Gastroesophageal sphincter (tissue), 4 donors: ENCODE data around the gene C7orf25. TPM values are rescaled to one million over a fixed set of nuclear protein-coding genes. Genes with fewer than 3 reads are reported as not detected.

Source experiments
- ATAC-seq: fragments of 150-250 bp; one replicate; pipeline ENCODE4 v1.9.1; 2016; ENCODE audit warnings: mild to moderate bottlenecking, moderate library complexity
- H3K27ac ChIP-seq, 4 donors: fragments of 200-600 bp; sonication (generic) in 3 of 4; 1 replicate in 3 of 4; 2 replicates in 1 of 4; pipeline ENCODE4 v1.5.1; 2016 to 2019
- H3K27me3 ChIP-seq: fragments of 200-600 bp; sonication (generic); one replicate; pipeline ENCODE4 v1.5.1; 2019
- H3K36me3 ChIP-seq, 2 donors: fragments of 200-600 bp; sonication (generic); one replicate each; pipeline ENCODE4 v1.5.1; 2019; ENCODE audit warnings: control low read depth in 1 of 2
- H3K4me1 ChIP-seq, 3 donors: fragments of 200-600 bp; sonication (generic); 1 replicate in 2 of 3; 2 replicates in 1 of 3; pipeline ENCODE4 v1.5.1; 2016 to 2019; ENCODE audit warnings: control low read depth in 2 of 3
- H3K4me3 ChIP-seq, 2 donors: fragments of 200-600 bp; sonication (generic); one replicate each; pipeline ENCODE4 v1.5.1; 2019; ENCODE audit warnings: mild to moderate bottlenecking in 1 of 2, moderate library complexity in 1 of 2
- H3K9me3 ChIP-seq, 3 donors: fragments of 200-600 bp; sonication (generic); one replicate each; pipeline ENCODE4 v1.5.1; 2017 to 2019; ENCODE audit warnings: control low read depth in 2 of 3
- CTCF ChIP-seq, 4 experiments: fragments of 200-600 bp in 2 of 4; fragments of 450-650 bp in 2 of 4; sonication (generic) in 1 of 4; IDR thresholded peaks; one replicate each; pipeline ENCODE4 v1.5.1; 2017 to 2019; ENCODE audit warnings: antibody characterized with exemption in 4 of 4, mild to moderate bottlenecking in 2 of 4, moderate library complexity in 2 of 4
- EP300 ChIP-seq: sonication (generic); formaldehyde crosslinking; IDR thresholded peaks from one replicate; pipeline ENCODE4 v1.6.1; 2017; ENCODE audit warnings: antibody characterized with exemption, mild to moderate bottlenecking
- POLR2A ChIP-seq, 2 donors: fragments of 450-650 bp; IDR thresholded peaks; one replicate each; pipeline ENCODE4 v1.6.1; 2017; ENCODE audit warnings: antibody characterized with exemption in 2 of 2, mild to moderate bottlenecking in 2 of 2, moderate library complexity in 1 of 2
- POLR2AphosphoS5 ChIP-seq: sonication (generic); formaldehyde crosslinking; IDR thresholded peaks from one replicate; pipeline ENCODE4 v1.6.1; 2017; ENCODE audit warnings: antibody characterized with exemption
- WGBS, 2 donors: methylation state at CpG; one replicate each; pipeline ENCODE4 v1.1.5; 2018; ENCODE audit warnings: low coverage in 1 of 2; 5-methylcytosine and 5-hydroxymethylcytosine counted together
- total RNA-seq, 4 donors: library from RNA; depleted of rRNA; stranded (reverse); fragments of >200 nt; gene quantifications; one replicate each; pipeline ENCODE4 v1.1.0, GENCODE V29; 2016

The C7orf25 gene
- total RNA-seq, 4 donors from 2014 or later: 10.5 to 15.4 (median 12.5) TPM

- Histone ChIP-seq H3K27me3 (no peaks in the 10 kb centered on the region), H3K27ac (no peak overlapping the region), H3K9me3 (no peaks in the 10 kb centered on the region), H3K36me3 (peaks cover 5 to 30% of the 10 kb centered on the region in 2 donors), H3K4me3 (peak overlapping the region; percentile 80 to 90), H3K4me1 (peaks cover 8 to 67% (median 18%) of the 10 kb centered on the region in 3 donors)
- ATAC-seq: no peak
- WGBS, 2 donors: 1 to 2% methylated on average over 5 of the region's 5 CpGs
- TF ChIP-seq POLR2AphosphoS5 (peak; percentile 17), POLR2A (IDR thresholded peaks at IDR 0.05) (no peak)
Measured at GRCh38 chr7:42930889-42931288, 19.0 kb upstream of the C7orf25 start.

DNA sequence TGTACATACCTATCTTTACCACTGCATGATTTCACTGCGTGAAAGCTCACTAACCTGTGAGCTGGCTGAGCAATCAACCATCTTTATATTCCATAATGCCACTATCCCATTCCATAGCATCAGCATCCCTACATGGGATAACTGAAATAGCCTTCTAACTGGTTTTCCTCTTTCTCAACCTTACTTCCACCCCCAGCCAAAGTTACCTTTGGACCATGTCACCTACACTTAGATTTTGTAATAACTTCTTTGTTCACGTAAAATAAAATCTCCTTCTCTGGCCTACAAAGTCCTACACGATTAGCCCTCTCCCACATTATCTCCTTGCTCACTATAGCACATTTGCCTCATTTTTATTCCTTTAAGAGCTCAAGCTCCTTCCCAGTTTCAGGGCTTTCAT lies 17.6 kb upstream of the C7orf25 start:
- Histone ChIP-seq H3K36me3 (peaks cover 13 to 33% of the 10 kb centered on the region in 2 donors), H3K27ac (no peak overlapping the region), H3K4me1 (peaks cover 8 to 58% (median 18%) of the 10 kb centered on the region in 3 donors), H3K27me3 (no peaks in the 10 kb centered on the region), H3K9me3 (no peaks in the 10 kb centered on the region), H3K4me3 (no peak overlapping the region)
- WGBS, 2 donors: 52 to 67% methylated on average over 3 of the region's 3 CpGs
- ATAC-seq: no peak
- TF ChIP-seq POLR2A (IDR thresholded peaks at IDR 0.05): no peak
- no peak for TF ChIP-seq CTCF (IDR thresholded peaks at IDR 0.05)

DNA sequence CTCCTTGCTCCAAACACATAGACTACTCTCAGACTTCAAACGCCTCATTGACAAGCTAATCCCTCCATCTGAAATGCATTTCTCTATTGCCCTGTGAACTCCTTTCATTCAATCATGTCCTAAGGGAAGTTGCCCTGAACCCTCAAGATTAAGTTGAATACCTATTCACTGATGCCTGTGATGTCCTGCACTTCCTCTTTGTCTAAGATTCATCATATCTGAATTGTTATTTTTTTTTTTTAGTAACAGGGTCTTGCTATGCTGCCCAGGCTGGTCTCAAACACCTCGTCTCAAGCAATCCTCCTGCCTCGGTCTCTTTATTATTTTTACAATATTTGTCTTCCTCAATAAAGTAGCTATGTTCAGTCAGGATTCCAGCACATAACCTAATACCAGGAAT lies 16.9 kb upstream of the C7orf25 start:
- TF ChIP-seq EP300 (no peak), POLR2AphosphoS5 (no peak), CTCF (IDR thresholded peaks at IDR 0.05) (no peak), POLR2A (IDR thresholded peaks at IDR 0.05) (no peak)
- H3K27ac ChIP-seq: no peak overlapping the region
- H3K36me3 ChIP-seq: peaks cover 13 to 40% of the 10 kb centered on the region in 2 donors
- WGBS, 2 donors: 54 to 70% methylated on average over 1 to 3 of the region's 3 CpGs
- peaks cover 8 to 51% (median 18%) of the 10 kb centered on the region in 3 donors for H3K4me1 ChIP-seq
- H3K9me3 ChIP-seq: no peaks in the 10 kb centered on the region
- H3K4me3 ChIP-seq: no peak overlapping the region
- no peak for ATAC-seq
- H3K27me3 ChIP-seq: no peaks in the 10 kb centered on the region

GRCh38 chr7:42926204-42926603 lies 14.3 kb upstream of the C7orf25 start:
- Histone ChIP-seq H3K27me3 (no peaks in the 10 kb centered on the region), H3K4me3 (no peak overlapping the region), H3K9me3 (no peaks in the 10 kb centered on the region), H3K4me1 (peaks cover 8 to 41% (median 11%) of the 10 kb centered on the region in 3 donors), H3K36me3 (peaks cover 23 to 65% of the 10 kb centered on the region in 2 donors), H3K27ac (no peak overlapping the region)
- no peak for ATAC-seq
- WGBS, 2 donors: 78% methylated on average over 4 to 5 of the region's 5 CpGs
- no peak for TF ChIP-seq EP300
- no peak for TF ChIP-seq POLR2AphosphoS5
- TF ChIP-seq POLR2A (IDR thresholded peaks at IDR 0.05): no peak
- TF ChIP-seq CTCF (IDR thresholded peaks at IDR 0.05): no peak

DNA sequence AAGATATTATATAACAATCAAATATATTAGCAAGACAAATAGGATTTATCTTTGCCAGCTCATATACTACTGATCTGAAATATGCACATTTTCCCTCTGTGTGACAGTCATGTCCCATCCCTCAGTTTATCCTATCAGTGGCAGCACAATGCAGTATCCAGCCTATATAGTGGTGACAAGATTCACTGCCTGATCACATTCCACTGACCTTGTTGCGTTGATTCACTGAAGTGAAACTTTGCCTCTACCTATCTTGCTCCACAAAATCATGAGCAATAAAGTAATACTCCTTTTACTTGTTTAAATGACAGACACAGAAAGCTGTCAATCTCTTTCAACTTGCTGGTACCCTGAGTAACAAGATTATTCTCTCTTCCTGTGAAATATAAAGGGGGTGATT lies 13.8 kb upstream of the C7orf25 start:
- no peak for ATAC-seq
- 92 to 100% methylated on average over 1 of the region's 1 CpG for WGBS, 2 donors
- H3K4me3 ChIP-seq: no peak overlapping the region
- H3K9me3 ChIP-seq: no peaks in the 10 kb centered on the region
- H3K4me1 ChIP-seq: peaks cover 3 to 35% (median 7%) of the 10 kb centered on the region in 3 donors
- H3K27me3 ChIP-seq: no peaks in the 10 kb centered on the region
- no peak for TF ChIP-seq POLR2AphosphoS5
- no peak for TF ChIP-seq CTCF (IDR thresholded peaks at IDR 0.05)
- TF ChIP-seq EP300: no peak
- no peak for TF ChIP-seq POLR2A (IDR thresholded peaks at IDR 0.05)
- H3K27ac ChIP-seq: no peak overlapping the region
- peaks cover 28 to 70% of the 10 kb centered on the region in 2 donors for H3K36me3 ChIP-seq
